ENCODE results near the gene SUPT6H.
"Not testable (repeated sequence)": the region's sequence is repeated elsewhere in the genome, so short reads cannot be mapped to it uniquely, and the experiment has no call there.

The SUPT6H gene

DNA sequence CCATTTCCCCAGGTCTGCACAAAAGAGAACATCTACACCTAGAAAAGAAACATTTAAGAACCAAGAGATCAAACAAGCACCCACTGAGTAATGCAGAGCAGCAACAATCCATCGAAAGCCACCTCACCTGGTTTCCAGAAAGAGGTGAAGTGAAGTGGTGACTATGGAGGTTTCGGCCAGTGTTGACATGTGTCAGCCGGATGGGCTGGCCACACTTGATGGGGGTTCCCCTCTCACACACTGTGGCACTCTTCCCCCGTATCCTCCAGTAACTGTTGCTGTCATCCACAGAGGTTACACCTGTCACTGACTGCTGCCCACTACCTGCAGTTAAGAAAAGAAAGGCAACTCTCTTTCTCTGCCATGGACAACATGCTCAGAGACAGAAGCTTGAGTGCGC, 6.8 kb upstream of the SUPT6H start:
- no peak for DNase-seq

DNA sequence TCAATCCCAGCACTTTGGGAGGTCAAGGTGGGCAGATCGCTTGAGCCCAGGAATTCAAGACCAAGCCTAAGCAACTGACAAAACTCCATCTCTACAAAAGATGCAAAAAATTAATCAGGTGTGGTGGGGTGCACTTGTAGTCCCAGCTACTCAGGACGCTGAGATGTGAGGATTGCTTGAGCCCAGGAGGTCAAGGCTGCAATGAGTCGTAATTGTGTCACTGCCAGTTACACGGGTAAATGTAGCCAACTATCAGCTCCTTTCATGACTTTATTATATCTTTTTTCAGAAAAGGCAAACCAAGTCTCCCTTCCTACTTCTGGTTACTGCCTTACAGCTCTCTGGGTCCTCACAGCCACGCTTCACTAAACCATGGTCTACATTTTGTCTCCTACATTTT, 4.2 kb upstream of the SUPT6H start:
- DNase-seq, result no peak

DNA sequence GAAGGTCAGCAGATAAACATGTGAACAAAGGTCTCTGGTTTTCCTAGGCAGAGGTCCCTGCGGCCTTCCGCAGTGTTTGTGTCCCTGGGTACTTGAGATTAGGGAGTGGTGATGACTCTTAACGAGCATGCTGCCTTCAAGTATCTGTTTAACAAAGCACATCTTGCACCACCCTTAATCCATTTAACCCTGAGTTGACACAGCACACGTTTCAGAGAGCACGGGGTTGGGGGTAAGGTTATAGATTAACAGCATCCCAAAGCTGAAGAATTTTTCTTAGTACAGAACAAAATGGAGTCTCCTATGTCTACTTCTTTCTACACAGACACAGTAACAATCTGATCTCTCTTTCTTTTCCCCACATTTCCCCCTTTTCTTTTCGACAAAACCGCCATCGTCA, 3.7 kb upstream of the SUPT6H start:
- DNase-seq, result not testable (repeated sequence)

DNA sequence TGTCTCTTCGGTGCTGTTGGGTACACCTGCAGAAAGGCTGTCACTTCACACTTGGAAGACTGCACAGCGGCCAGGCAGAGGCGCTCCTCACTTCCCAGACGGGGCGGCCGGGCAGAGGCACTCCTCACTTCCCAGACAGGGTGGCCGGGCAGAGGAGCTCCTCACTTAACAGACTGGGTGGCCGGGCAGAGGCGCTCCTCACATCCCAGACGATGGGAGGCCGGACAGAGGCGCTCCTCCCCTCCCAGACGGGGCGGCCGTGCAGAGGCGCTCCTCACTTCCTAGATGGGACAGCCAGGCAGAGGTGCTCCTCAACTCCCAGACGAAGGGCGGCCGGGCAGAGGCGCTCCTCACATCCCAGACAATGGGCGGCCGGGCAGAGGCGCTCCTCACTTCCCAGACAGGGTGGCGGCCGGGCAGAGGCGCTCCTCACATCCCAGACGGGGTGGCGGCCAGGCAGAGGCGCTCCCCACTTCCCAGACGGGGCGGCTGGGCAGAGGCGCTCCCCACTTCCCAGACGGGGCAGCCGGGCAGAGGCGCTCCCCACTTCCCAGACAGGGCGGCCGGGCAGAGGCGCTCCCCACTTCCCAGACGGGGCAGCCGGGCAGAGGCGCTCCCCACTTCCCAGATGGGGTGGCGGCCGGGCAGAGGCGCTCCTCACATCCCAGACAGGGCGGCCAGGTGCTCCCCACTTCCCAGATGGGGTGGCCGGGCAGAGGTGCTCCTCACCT, 3.1 kb upstream of the SUPT6H start:
- DNase-seq, result not testable (repeated sequence)

DNA sequence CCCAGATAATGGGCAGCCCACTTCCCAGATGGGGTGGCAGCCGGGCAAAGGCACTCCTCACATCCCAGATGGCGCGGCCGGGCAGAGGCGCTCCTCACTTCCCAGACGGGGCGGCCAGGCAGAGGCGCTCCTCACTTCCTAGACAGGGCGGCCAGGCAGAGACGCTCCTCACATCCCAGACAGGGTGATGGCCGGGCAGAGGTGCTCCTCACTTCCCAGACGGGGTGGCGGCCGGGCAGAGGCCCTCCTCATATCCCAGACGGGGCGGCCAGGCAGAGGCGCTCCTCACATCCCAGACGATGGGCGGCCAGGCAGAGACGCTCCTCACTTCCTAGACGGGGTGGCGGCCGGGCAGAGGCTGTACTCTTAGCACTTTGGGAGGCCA, 2.5 kb upstream of the SUPT6H start:
- not testable (repeated sequence) for DNase-seq

DNA sequence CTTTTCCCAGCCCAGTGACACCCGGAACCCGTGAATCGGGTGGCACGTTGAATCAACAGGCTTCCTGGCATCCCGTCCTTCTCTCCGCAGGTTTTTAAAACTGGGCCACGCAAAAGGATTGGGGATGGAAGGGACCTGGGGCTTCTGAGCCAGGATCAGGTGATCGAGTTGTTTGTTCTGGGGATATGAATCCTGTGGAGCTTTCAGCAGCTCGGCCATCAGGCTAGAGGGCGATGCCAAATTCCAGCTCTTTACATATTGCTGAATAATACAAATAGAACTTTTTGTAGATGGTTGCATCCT, 473 bp downstream of the SUPT6H start:
- DNase-seq, result no peak

DNA sequence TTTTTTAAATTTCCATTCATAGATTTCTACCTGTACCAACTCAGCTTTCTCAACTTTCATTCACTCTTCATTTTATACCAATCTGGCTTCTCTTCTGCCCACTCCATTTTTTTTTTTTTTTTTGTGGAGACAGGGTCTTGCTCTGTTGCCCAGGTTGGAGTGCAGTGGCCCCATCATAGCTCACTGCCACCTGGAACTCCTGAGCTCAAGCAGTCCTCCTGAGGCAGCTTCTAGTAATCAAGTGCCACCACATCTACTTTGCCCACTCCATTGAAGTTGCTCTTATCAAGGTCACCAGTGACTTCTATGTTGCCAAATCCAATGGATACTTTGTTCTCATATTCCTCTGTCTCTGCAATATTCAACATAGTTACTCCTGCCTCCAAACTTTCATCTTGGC, 1.7 kb downstream of the SUPT6H start:
- DNase-seq, result no peak

DNA sequence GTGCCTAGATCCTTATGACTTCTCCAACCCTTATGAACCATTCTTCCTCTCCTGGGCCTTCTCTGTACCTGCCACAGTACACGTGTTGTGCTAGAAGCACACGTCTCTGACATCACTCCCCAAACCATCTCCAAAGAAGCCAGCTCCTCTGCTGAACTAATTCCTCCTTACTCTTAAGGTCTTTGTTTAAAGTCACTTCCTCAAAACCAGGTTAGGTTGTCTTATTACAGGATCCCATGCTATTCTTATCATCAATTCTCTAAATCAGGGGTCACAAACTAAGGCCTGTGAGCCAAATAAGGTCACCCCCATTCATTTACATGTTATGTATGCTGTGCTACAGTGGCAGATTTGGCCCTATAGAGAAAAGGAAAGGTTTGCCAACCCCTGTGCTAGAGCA, 4.0 kb downstream of the SUPT6H start:
- no peak for DNase-seq

DNA sequence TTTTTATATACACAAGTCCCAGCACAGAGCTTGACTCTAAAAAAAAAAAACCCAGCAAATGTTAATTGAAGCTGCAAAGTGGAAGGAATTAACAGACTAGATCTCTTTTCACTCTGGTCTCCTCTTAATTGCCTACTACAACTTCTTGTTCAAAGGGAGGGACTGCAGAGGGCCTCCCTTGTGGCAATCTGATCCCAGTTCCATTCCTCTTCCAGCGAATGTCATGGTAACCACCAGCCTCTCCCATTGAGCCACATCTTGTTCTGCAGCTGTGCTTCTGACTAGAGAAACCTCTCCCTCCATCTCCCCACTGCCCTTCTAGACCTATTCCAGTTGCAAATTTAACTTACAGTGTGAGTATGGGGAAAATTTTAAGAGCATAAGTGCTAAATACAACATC, 5.9 kb downstream of the SUPT6H start:
- DNase-seq, result no peak

DNA sequence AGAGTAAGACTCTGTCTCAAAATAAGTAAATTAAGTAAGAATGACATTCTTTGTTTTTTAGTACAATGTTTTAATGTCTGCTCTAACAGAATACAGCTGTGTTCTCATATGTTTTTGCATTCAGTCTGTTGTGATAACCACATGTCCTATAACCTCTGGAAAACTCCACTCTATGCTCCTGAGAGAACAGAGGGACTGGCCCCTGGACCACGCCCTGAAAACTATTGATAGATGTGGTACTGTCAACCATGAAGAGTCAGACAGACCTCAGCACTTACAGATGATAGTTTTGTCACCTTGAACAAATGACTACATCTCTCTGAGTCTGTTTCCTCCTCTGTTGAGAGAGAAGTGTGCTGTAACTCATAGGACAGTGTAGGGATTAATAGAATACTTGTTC, 7.9 kb downstream of the SUPT6H start:
- DNase-seq, result no peak

DNA sequence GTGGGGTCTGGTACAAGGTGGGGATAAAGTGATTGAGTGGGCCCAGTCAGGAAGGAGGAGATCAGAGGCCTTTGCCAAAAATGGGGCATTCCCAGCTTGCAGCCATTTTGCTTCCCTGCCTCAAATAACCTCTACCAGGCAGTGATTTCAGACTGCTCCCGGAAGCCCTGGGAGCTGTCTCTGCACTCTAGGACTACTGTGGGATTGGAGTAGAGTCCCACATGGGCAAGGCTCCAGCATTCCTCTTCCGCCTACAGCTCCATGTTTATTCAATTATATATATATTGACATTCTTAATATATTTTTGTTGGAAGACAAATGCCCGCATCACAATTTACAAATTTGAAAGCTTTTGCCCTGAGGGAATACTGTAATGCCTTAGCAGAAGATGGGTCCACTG, 13.5 kb downstream of the SUPT6H start:
- no peak for DNase-seq

DNA sequence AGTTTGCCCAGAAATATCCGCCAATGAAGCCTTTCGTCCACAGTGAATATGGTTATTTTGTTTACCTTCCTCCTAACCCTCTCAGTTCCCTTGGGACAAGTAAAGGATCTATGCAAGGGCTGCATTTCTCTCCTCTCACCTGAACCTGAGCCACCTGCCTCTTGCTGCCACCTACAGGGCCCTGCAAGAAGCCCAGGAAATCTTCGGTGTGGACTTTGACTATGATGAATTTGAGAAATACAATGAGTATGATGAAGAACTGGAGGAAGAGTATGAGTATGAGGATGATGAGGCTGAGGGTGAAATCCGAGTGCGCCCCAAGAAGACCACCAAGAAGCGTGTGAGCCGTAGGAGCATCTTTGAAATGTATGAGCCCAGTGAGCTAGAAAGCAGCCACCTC, 14.0 kb downstream of the SUPT6H start:
- no peak for DNase-seq

DNA sequence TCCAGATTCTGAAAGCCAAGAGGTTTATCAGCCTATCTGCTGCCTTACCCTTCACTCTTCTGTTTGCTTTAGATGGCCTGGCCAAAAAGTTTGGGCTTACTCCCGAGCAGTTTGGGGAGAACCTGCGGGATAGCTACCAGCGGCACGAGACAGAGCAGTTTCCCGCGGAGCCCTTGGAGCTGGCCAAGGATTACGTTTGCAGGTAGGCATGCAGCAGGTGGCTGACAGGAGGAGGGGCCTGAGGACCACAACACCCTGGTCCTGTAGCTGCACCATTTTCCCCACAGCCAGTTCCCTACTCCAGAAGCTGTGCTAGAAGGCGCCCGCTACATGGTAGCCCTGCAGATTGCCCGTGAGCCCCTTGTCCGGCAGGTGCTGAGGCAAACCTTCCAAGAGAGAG, 20.6 kb downstream of the SUPT6H start:
- DNase-seq, result no peak

DNA sequence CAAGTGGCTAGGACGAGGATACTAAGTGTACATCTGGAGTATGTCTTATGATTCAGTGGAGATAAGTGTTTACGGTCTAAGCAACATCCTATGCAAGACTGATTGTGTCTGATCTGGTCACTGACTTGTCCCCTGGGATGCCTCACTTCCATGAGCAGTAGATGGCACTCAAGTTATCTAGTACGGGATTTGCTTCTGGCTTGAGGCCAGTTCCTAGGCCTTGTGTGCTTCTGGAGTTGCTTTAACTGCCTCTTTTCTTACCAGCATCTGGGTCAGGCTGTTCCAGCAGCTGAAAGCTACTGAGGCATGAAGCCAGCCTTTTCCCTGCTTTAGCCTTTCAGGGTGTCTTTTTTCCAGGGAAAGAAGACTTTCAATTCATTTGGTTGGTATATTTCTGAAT, 23.0 kb downstream of the SUPT6H start:
- no peak for DNase-seq

DNA sequence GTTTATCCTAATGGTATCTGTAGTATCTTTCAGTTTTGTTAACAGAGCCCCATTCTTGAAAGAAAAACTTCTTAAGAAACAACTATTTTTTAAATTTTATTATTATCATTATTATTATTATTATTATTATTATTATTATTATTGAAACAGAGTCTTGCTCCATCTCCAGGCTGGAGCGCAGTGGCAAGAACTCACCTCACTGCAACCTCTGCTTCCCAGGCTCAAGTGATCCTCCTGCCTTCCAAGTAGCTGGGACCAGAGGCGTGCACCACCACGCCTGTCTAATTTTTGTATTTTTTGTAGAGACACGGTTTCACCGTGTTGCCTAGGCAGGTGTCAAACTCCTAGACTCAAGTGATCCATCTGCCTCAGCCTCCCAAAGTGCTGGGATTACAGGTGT, 23.4 kb downstream of the SUPT6H start:
- DNase-seq, result no peak

DNA sequence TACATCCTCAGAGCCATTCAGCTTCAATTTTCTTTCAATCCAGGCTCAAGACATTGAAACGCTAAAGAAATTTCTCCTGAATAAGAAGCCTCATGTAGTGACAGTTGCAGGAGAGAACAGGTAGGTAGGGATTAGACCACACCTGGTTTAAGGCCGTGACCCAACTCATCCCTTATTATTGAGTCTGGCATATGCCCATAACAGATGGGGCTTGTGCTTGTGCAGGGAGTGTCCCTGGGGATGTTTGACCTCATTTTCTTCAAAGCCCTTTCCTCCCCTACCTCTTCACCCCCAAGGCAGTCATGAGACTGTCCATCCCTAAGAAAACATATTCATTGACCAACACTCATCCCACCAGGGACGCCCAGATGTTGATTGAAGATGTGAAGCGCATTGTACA, 24.3 kb downstream of the SUPT6H start:
- no peak for DNase-seq

DNA sequence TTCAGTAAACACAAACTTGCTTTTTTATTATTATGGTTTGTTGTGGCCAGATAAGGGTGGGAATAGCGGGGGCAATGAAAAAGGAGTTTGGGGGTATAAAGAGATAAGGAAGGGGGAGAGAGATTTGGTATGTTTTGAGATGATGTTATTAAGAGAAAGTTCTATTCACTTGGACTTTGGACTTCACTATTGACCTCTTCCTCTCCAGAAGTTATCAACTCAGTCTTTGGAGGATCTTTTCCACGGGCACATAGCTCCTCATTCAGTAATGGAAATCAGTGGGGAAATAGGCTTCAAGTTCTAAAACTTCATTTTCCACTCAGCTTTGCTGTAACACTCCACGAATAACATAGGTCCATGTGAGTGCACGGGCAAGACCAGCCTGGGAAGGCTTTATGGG, 26.5 kb downstream of the SUPT6H start:
- DNase-seq, result no peak

DNA sequence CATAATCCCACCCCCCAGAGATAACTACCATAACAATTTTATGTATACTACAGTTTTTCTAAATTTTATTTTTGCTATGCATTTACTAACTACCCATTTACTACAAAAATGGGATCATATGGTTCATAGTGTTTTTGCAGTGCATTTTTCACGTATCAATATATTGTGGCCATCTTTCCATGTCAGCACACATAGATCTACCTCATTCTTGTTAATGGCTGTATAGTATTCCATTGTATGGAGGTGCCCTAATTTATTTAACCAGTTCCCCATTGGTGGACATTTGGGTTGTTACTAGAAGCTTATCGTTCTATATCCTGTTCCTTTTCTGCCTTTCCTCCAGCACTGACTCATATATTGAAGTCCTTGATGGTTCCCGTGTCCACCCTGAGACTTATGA, 27.0 kb downstream of the SUPT6H start:
- DNase-seq, result no peak

DNA sequence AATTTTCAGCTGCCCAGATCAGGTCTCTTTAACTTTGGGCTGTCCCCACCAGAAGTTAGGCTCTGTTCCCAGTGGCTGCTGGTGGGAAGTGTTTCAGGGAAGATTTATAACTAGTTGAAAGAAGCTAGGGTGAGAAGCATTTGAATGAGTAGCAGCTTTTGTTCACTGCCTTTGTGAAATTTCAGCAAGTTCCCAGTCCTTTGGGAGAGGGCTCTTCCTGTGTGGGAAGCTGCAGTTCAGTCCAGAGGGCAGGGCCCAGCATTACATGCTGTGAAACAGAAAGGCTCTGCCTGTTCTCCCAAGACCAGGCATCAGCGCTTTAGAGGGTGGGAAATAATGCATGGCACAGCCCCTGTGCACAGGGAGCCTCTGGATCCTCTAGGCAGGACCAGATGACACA, 31.9 kb downstream of the SUPT6H start:
- no peak for DNase-seq

DNA sequence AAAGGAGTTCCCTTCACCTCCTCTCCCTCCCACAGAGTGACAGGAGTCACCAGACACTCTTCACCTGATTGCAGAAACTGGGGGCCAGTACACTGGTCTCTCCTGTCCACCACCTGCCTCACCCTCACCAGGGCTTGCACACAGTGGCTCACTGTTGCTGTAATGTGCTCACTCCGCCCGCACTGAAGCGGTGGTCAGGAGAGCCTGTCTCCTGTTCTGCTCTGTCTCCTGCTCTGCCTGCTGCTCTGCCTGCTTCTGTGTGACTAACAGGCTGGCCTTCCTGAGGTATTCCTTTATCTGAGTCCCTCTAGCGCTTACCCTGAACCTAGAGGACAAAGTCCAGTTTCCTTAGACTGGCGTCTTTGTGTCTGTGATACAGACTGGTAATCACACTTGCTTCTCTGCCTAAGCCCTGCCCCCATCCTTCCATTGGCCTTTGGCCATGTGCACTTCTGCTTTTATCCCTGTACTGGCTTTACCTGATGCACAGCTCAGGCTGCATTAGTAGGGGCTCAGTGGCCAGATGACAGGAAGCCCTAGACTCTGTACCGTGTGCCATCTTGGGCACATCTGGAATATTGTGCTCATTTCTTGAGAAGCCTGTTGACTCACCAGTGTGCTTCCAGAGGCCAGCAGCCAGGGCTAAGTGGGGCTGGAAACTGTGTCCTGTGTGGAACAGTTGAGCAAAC, 36.4 kb downstream of the SUPT6H start:
- no peak for DNase-seq

DNA sequence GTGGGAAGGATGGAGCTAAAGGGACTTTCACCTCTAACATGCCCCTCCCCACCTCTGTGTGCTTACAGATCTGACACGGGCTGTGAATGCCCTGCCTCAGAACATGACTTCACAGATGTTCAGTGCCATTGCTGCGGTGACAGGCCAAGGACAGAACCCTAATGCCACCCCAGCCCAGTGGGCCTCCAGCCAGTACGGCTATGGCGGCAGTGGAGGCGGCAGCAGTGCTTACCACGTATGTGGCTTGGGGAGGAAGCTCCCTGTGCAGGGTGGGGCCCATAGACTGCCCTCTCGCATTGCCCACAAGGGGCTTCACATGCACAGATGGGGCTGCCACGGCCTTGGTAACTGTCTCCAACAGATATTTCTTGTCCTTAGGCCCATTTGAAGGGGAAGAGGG, 38.3 kb downstream of the SUPT6H start:
- no peak for DNase-seq

DNA sequence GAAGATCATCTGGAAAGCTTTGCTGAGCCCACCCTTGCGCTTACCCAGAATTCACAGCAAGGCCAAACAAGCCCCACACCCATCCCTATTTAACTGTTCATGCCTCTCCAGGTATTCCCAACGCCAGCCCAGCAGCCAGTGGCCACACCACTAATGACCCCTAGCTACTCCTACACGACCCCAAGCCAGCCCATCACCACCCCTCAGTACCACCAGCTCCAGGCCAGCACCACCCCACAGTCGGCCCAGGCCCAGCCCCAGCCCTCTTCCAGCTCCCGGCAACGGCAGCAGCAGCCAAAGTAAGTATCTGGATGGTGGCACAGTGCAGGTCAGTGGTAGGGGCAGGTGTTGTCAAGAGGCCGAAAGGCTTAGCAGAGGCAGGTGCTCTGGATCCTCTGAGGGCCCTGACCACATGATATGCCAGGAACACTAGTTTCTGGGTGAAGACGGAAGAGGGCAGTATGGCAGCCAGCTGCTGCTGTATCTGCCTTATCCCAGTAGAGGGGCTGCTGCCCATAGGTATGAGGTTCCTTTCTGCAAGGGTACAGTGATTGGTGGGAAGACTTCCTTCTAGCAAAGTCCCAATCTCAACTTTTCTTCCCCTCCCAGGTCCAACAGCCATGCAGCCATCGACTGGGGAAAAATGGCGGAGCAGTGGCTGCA, 39.0 kb downstream of the SUPT6H start:
- DNase-seq, result no peak

DNA sequence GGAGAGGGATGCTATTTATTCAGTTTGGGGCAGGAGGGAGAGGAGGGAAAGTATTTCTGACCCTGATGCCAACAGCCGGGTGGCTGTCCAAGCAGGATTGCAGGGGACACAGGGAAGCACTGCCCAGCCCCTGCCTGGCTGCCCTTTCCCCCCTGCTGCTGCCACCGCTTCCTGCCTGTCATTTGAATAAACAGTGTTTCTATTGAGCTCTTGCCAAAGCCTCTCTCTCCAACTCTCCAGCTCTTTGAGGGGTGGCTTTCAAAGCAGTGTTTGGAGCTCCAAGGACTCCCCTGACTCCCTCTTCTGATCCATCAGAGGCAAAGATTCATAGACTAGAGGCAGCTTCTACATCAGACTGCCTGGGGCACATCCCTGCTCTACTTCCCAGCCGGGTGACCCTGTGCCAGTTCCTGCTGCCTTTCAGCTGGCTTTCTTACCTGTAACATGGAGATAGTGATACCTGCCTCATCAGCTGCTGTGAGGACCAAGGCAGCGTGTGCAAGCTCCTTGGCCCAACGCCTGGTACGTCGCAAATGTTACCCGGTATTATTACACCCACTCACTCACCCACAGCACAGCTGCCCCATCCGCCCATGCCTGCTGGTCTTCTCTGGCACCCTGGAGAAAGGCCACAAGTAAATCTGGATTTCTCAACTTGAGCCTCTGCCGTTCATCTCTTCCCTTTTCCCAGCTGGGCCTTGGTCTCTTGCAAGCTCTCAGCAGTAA, 40.2 kb downstream of the SUPT6H start:
- DNase-seq, result no peak

DNA sequence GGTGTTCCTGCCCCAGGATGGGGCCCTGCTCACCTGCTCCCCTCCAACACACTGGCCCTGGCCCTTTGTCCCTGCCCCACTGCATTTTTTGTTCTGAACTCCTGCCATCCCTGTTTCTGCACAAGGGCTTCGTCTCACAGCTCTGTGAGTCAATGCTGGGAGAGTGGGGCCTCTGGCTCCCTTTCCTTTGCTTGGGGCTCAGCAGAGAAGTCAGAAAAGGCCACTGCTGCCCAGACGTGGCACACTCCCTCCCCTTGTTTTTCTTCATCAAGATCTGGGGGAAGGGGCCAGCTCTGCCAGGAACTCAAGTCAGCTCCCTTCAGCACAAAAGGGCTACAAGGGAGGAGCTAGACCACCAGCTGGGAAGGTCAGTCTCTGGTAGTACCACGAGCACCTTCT, 40.7 kb downstream of the SUPT6H start:
- DNase-seq, result no peak

All from stimulated activated CD4-positive, alpha-beta T cell treated with anti-CD3 and anti-CD28 coated beads, Interleukin-4, amount 100 ng/mL, for 1 hour (primary cell).